ENCODE measurements around the gene ANKK1. TPM values are rescaled to one million over a fixed set of nuclear protein-coding genes. Genes with fewer than 3 reads are reported as not detected.

ANKK1 gene
- total RNA-seq, 2 experiments from 2014 or later = 0.07 TPM; not detected in 1

GRCh38 chr11:113363996-113364641 lies 23.5 kb upstream of the ANKK1 start:
- no peaks in the 10 kb centered on the region for H3K27me3 Mint-ChIP-seq (ENCODE audit: low read depth)
- peaks cover 25% of the 10 kb centered on the region for H3K4me1 Mint-ChIP-seq (ENCODE audit: low read depth)
- no peaks in the 10 kb centered on the region for H3K9me3 Mint-ChIP-seq
- peaks cover 11% of the 10 kb centered on the region for H3K36me3 Mint-ChIP-seq (ENCODE audit: low read depth)
- CTCF ChIA-PET = no interaction called here
- no peak overlapping the region for H3K27ac Mint-ChIP-seq
- no peak for DNase-seq
- no peak overlapping the region for H3K4me3 Mint-ChIP-seq
- intact Hi-C loops (cut with micrococcal nuclease) = no loop called here

- Mint-ChIP-seq H3K4me1 (ENCODE audit: low read depth) (peaks cover 25% of the 10 kb centered on the region), H3K9me3 (no peaks in the 10 kb centered on the region), H3K4me3 (no peak overlapping the region), H3K36me3 (ENCODE audit: low read depth) (peaks cover 8% of the 10 kb centered on the region), H3K27me3 (ENCODE audit: low read depth) (no peaks in the 10 kb centered on the region), H3K27ac (no peak overlapping the region)
- DNase-seq = no peak
- CTCF ChIA-PET = no interaction called here
- intact Hi-C loops (cut with micrococcal nuclease) = no loop called here
Measured at GRCh38 chr11:113365895-113366294, 21.7 kb upstream of the ANKK1 start.

GRCh38 chr11:113369411-113369810 lies 18.2 kb upstream of the ANKK1 start:
- Mint-ChIP-seq H3K9me3 (no peaks in the 10 kb centered on the region), H3K27ac (no peak overlapping the region), H3K4me1 (ENCODE audit: low read depth) (peaks cover 13% of the 10 kb centered on the region), H3K4me3 (no peak overlapping the region), H3K36me3 (ENCODE audit: low read depth) (peaks cover 4% of the 10 kb centered on the region), H3K27me3 (ENCODE audit: low read depth) (no peaks in the 10 kb centered on the region)
- DNase-seq = no peak
- CTCF ChIA-PET = no interaction called here
- intact Hi-C loops (cut with micrococcal nuclease) = no loop called here

GRCh38 chr11:113370634-113371033 lies 16.9 kb upstream of the ANKK1 start:
- peaks cover 9% of the 10 kb centered on the region for H3K4me1 Mint-ChIP-seq (ENCODE audit: low read depth)
- peaks cover 4% of the 10 kb centered on the region for H3K36me3 Mint-ChIP-seq (ENCODE audit: low read depth)
- no peaks in the 10 kb centered on the region for H3K27me3 Mint-ChIP-seq (ENCODE audit: low read depth)
- intact Hi-C loops (cut with micrococcal nuclease) = no loop called here
- H3K4me3 Mint-ChIP-seq = no peak overlapping the region
- no peak for DNase-seq
- no peak overlapping the region for H3K27ac Mint-ChIP-seq
- H3K9me3 Mint-ChIP-seq = no peaks in the 10 kb centered on the region
- CTCF ChIA-PET = interaction anchor here (0.5 kb wide), 1 partner anchor 71 kb away, joined by 3 read pairs; no protein-coding TSS in a partner anchor

- intact Hi-C loops (cut with micrococcal nuclease) = no loop called here
- CTCF ChIA-PET = no interaction called here
Measured at GRCh38 chr11:113372309-113372708, 15.3 kb upstream of the ANKK1 start.

GRCh38 chr11:113373306-113373705 lies 14.3 kb upstream of the ANKK1 start:
- Mint-ChIP-seq H3K27ac (no peak overlapping the region), H3K9me3 (no peaks in the 10 kb centered on the region), H3K27me3 (ENCODE audit: low read depth) (no peaks in the 10 kb centered on the region), H3K36me3 (ENCODE audit: low read depth) (peaks cover 4% of the 10 kb centered on the region), H3K4me1 (ENCODE audit: low read depth) (no peaks in the 10 kb centered on the region), H3K4me3 (no peak overlapping the region)
- intact Hi-C loops (cut with micrococcal nuclease) = no loop called here
- no peak for DNase-seq
- CTCF ChIA-PET = no interaction called here

More at GRCh38 chr11:113372309-113372708, 15.3 kb upstream of the ANKK1 start:
- H3K9me3 Mint-ChIP-seq = no peaks in the 10 kb centered on the region
- H3K4me1 Mint-ChIP-seq (ENCODE audit: low read depth) = no peaks in the 10 kb centered on the region
- no peaks in the 10 kb centered on the region for H3K27me3 Mint-ChIP-seq (ENCODE audit: low read depth)
- H3K27ac Mint-ChIP-seq = no peak overlapping the region
- H3K4me3 Mint-ChIP-seq = no peak overlapping the region
- no peak for DNase-seq
- H3K36me3 Mint-ChIP-seq (ENCODE audit: low read depth) = peaks cover 4% of the 10 kb centered on the region

GRCh38 chr11:113373981-113374560 lies 13.5 kb upstream of the ANKK1 start:
- H3K4me1 Mint-ChIP-seq (ENCODE audit: low read depth) = no peaks in the 10 kb centered on the region
- no peak overlapping the region for H3K4me3 Mint-ChIP-seq
- peaks cover 4% of the 10 kb centered on the region for H3K36me3 Mint-ChIP-seq (ENCODE audit: low read depth)
- no peak overlapping the region for H3K27ac Mint-ChIP-seq
- H3K9me3 Mint-ChIP-seq = no peaks in the 10 kb centered on the region
- DNase-seq = no peak
- intact Hi-C loops (cut with micrococcal nuclease) = no loop called here
- CTCF ChIA-PET = interaction anchor here (0.6 kb wide), 1 partner anchor 15 kb away, joined by 3 read pairs; no protein-coding TSS in a partner anchor
- no peaks in the 10 kb centered on the region for H3K27me3 Mint-ChIP-seq (ENCODE audit: low read depth)

- peaks cover 12% of the 10 kb centered on the region for H3K36me3 Mint-ChIP-seq (ENCODE audit: low read depth)
- no peak for DNase-seq
- intact Hi-C loops (cut with micrococcal nuclease) = no loop called here
- H3K9me3 Mint-ChIP-seq = no peaks in the 10 kb centered on the region
- H3K4me3 Mint-ChIP-seq = no peak overlapping the region
- CTCF ChIA-PET = no interaction called here
- no peaks in the 10 kb centered on the region for H3K4me1 Mint-ChIP-seq (ENCODE audit: low read depth)
- H3K27me3 Mint-ChIP-seq (ENCODE audit: low read depth) = no peaks in the 10 kb centered on the region
- H3K27ac Mint-ChIP-seq = no peak overlapping the region
Measured at GRCh38 chr11:113375402-113375801, 12.2 kb upstream of the ANKK1 start.

- Mint-ChIP-seq H3K9me3 (no peaks in the 10 kb centered on the region), H3K36me3 (ENCODE audit: low read depth) (peaks cover 17% of the 10 kb centered on the region), H3K27ac (no peak overlapping the region), H3K4me1 (ENCODE audit: low read depth) (no peaks in the 10 kb centered on the region), H3K4me3 (no peak overlapping the region), H3K27me3 (ENCODE audit: low read depth) (no peaks in the 10 kb centered on the region)
- no peak for DNase-seq
- CTCF ChIA-PET = no interaction called here
- intact Hi-C loops (cut with micrococcal nuclease) = no loop called here
Measured at GRCh38 chr11:113376156-113376555, 11.4 kb upstream of the ANKK1 start.

GRCh38 chr11:113377681-113378412 lies 9.7 kb upstream of the ANKK1 start:
- Mint-ChIP-seq H3K4me3 (no peak overlapping the region), H3K9me3 (no peaks in the 10 kb centered on the region), H3K27me3 (ENCODE audit: low read depth) (no peaks in the 10 kb centered on the region), H3K4me1 (ENCODE audit: low read depth) (no peaks in the 10 kb centered on the region), H3K27ac (no peak overlapping the region), H3K36me3 (ENCODE audit: low read depth) (peaks cover 17% of the 10 kb centered on the region)
- intact Hi-C loops (cut with micrococcal nuclease) = no loop called here
- CTCF ChIA-PET = no interaction called here
- no peak for DNase-seq

GRCh38 chr11:113378692-113379091 lies 8.9 kb upstream of the ANKK1 start:
- DNase-seq = no peak

GRCh38 chr11:113382121-113382520 lies 5.5 kb upstream of the ANKK1 start:
- no peak overlapping the region for H3K4me3 Mint-ChIP-seq
- peaks cover 3% of the 10 kb centered on the region for H3K27me3 Mint-ChIP-seq (ENCODE audit: low read depth)
- CTCF ChIA-PET = interaction anchor here (0.6 kb wide), 1 partner anchor 36 kb away, joined by 4 read pairs; no protein-coding TSS in a partner anchor
- no peak overlapping the region for H3K27ac Mint-ChIP-seq
- H3K9me3 Mint-ChIP-seq = no peaks in the 10 kb centered on the region
- H3K4me1 Mint-ChIP-seq (ENCODE audit: low read depth) = no peaks in the 10 kb centered on the region
- H3K36me3 Mint-ChIP-seq (ENCODE audit: low read depth) = peaks cover 17% of the 10 kb centered on the region
- DNase-seq = no peak
- intact Hi-C loops (cut with micrococcal nuclease) = no loop called here

More at GRCh38 chr11:113378692-113379091, 8.9 kb upstream of the ANKK1 start:
- Mint-ChIP-seq H3K27me3 (ENCODE audit: low read depth) (no peaks in the 10 kb centered on the region), H3K9me3 (no peaks in the 10 kb centered on the region), H3K36me3 (ENCODE audit: low read depth) (peaks cover 17% of the 10 kb centered on the region), H3K4me3 (no peak overlapping the region), H3K27ac (no peak overlapping the region), H3K4me1 (ENCODE audit: low read depth) (no peaks in the 10 kb centered on the region)
- intact Hi-C loops (cut with micrococcal nuclease) = no loop called here
- CTCF ChIA-PET = no interaction called here

GRCh38 chr11:113384551-113384950 lies 3.0 kb upstream of the ANKK1 start:
- peaks cover 12% of the 10 kb centered on the region for H3K36me3 Mint-ChIP-seq (ENCODE audit: low read depth)
- no peaks in the 10 kb centered on the region for H3K9me3 Mint-ChIP-seq
- intact Hi-C loops (cut with micrococcal nuclease) = no loop called here
- no peak overlapping the region for H3K4me3 Mint-ChIP-seq
- CTCF ChIA-PET = no interaction called here
- no peak for DNase-seq
- no peaks in the 10 kb centered on the region for H3K4me1 Mint-ChIP-seq (ENCODE audit: low read depth)
- peaks cover 6% of the 10 kb centered on the region for H3K27me3 Mint-ChIP-seq (ENCODE audit: low read depth)
- no peak overlapping the region for H3K27ac Mint-ChIP-seq
